ENCODE results near the gene STON2.

- TF ChIP-seq CTCF (conservative IDR thresholded peaks at IDR 0.05), result no peak
- TF ChIP-seq ZFX (IDR thresholded peaks at IDR 0.05), result no peak
These were observed 47.7 kb downstream of the STON2 start for GRCh38 chr14:81352413-81352812.

Data from C4-2B (cell line).